ENCODE measurements around the gene NPC2.

The NPC2 gene

DNA sequence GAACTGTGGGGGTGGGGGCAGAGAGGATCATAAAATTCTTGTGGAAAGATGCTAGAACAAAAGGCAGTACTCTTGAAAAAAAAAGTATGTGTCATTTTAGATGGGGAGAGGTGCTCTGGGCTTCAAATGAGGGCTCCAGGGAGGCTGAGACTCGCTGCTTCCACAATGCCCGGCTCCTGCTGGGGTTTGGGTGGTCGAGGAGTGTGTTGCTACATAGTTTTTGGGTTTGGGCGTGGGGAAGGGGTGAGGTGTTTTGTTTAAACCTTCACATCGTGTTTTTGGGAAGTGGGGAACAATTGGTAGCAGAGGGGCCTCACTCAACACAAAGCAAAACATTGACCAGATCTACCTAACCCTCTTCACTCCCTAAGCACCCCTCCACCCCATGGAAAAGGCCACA lies 8.6 kb upstream of the NPC2 start:
- DNase-seq, result no peak

DNA sequence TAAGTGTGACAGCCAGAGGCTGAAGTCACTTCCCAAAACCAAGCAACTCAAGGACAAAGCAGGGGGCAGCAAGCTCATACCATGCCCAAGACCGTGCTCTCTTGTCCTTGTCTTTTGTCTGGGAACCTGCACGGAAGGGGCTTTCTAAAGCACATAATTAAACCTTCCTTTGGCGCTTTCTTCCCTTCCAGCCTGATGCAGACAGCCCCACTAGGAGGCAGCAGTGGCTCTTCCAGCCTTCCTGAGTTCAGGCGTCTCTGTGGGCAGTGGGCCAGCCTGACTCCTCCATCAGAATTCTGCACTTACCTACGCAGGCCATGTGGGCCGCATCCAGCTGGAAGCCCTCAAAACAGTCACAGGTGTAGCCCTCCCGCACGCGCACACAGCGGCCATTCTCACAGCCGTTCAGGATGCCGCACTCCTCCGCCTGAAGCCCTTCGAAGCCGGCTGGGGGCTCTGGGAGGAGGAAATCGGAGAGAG lies 8.1 kb upstream of the NPC2 start:
- peak; percentile 89 for DNase-seq

DNA sequence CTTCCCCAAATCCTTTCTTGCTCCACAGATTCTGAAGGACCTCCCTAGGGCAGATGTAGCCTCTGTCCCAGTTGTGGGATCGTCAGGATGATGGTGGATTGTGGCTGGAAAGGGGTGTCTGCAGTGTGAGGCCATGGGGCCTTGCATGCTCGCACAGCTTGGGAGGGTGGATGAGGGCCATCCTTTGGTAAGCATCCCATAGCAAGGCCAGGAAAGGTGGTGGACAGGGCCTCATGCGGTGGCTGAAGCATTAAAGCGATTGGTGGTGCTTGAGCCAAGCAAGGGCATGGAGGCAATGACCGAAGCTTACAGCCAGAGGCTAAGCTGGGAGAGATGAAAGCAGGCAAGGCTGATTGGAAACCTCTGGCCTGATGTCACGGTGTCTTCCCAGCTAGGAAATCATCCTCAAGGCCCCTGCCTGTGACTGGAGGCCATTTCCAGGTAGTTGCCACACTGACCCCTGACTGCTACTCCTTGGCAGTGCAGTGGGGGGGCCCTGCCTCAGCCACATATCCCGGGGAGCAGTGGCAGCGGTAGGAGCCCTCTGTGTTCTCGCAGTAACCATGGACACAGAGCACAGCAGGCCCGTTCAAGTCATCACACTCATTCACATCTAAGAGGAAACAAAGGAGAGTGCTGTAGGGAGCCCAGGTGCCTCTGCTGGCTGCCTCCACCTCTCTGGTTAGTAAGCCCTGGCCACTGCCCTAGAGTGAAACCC lies 7.5 kb upstream of the NPC2 start:
- peak; percentile 40 for DNase-seq

DNA sequence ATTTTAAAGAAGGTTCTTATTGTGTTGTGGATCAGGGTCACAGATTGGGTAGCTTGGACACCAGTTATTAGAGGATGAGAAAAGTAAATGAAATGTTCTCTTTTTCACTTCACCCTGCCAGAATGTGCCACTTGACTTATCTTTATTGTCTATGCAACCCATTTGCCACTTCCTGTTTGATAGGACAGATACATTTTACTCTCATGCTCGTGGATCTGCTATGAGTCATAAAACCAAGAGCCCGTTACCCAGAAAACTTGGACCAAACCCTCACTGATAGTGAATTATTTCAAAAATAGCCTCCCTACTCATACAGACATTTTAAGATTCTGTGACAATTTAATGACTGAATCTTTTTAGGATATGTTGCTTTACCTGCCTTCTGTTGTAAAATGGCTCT lies 2.3 kb upstream of the NPC2 start:
- DNase-seq, result no peak

DNA sequence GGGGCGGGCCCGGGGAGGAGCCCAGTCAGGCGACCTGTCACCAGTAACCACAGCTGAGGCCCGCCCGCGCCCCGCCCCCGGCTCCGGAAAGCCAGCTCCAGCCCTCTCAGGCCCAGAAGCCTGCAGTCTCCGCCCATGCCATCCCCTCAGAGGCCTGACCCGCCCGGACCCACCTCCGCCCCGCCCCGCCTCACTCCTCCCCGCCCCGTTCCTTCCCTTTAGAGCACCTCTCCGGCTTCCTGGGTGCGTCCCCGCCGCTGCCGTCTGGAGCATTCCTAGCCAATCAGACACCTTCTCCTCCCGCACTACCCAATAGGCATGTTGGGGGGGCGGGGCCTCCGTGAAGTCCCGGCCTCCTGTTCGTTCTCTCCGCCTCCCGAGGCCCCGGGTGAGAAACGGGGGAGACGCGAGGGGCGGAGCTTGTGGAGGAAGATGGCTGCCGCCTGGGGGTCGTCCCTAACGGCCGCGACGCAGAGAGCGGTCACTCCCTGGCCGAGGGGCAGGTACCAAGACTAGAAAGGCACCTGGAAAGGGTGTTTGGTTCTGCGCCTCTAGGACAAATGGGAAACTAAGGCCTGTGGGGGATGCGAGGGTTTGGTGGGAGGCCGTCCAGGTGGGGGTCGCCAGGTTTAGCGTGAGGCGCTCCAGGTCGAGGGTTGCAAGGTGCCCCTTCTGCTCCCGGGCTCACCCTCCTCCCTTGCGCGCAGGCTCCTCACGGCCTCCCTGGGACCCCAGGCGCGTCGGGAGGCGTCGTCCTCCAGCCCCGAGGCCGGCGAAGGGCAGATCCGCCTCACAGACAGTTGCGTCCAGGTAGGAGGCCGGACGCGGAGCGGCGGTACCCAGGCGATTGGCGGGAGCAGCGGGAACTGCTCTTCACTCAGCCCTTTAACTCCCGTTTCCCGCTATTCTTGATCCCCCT lies 497 bp upstream of the NPC2 start, which contains the start of gene ISCA2:
Gene ISCA2, plus strand, starts transcription at position 423 of the 919 bp plus-strand sequence. Its CDS starts 10 bp downstream, at position 433.
- DNase-seq, result peak; percentile 98

DNA sequence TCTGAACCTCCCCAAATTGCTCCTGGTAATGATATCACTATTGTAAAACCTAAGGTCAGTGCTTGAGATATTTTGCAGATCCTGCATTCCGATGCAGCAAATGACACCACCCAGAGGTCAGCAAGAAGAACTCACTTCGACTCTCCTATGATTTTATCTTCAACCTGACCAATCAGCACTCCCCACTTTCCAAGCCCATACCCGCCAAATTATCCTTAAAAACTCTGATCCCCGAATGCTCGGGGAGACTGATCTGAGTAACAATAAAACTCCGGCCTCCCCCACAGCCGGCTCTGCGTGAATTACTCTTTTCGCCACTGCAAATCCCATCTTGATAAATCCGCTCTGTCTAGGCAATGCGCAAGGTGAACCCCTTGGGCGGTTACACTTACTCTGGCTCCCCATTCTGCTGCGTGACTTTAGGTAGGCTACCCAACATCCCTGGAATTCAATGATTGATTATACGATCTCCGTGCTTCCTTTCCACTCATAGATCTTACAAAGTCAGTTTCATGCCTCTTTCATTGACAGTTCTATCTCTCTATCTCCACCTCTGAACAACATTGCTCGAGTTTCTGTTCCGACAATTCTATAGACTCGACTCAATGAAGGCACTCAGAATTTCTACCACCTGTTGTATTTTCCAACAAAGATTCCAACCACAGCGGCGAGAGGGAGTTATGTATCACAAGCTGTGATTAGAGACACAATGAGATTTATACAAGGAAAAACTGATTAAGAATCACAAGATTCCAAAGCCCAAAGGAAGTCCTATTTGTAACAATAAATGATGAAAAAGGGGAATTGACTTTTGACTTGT lies 939 bp downstream of the NPC2 start:
- no peak for DNase-seq

DNA sequence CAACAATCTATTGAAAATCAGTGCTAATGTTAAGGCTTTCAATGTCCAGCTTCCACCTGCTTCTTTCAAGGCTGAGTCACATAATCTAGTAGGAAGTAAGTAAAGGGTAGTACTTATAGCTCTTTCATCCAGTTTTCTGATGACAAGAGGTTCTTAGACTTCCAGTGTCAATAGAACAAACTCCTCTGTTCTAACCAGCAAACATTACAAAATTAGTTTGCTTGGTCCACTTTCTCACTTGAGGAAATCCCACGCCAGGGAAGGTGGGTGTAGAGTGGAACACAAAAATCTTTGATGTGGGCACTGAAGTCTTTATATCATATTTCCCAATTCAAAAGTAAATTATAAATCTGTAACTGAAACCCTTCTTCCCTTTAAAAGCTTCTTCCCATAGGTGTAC lies 2.6 kb downstream of the NPC2 start:
- DNase-seq, result no peak

DNA sequence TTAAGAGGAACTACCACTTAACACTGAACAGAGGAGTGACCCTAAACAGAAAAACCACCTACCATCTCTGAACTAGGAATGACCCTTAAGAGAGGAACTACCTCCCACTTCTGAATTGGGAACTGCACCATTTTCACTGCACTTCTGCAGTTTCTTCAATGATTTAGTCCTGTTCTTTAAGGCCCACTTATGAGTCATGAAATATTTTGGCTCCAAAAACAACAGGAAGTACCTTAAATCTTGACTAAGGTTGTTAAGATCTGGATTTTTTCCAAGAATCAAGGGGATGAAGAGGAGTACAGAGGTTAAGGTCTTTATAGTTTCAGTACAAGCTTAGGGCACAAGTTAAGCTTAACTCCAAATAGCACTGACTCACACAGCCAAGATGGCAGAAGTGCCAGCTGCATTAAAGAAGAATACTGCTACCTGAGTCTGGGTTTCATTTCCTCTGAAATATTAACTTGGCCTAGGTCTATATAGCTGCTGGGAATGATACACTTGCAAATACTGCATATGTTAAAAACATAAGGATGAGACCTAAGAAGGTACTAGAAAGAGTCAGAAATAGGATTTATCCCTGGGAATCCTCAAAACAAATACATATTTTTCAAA lies 4.2 kb downstream of the NPC2 start:
- no peak for DNase-seq

DNA sequence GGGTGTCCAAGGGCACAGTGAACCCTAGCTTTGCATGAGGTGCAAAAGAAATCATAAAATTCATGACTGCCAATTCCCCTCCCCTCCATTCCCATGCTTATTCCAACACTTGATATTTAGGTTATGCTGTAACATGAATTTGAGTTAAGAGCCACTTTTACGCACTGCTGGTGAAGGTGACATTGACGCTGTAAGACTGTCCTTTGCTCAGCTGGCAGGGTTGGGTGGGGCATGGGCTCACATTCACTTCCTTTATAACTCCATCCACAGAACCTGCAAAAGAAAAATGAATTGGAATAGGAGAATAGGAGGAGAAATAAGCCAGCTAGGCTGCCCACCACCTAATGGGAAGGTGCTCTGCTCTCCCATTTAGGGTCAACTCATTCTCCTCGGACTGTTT lies 6.9 kb downstream of the NPC2 start:
- no peak for DNase-seq

DNA sequence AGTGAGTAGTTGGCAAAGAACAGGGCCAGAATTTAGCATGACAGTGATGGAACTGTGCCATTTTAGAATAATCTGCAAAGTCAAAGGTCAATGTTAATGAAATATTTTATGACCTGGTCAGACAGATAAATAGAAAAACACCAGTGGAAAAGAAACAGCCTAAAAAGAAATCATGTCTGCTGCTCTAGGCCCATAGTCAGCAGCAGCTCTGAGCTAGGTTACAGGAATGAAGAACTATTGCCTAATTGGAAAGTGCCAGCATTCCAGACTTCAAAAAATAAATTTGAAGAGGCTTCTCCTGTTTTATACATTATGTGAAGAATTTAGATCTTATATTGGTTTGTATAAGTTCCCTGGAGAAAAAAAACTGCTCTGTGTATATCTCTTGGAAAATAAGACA lies 9.8 kb downstream of the NPC2 start:
- no peak for DNase-seq

DNA sequence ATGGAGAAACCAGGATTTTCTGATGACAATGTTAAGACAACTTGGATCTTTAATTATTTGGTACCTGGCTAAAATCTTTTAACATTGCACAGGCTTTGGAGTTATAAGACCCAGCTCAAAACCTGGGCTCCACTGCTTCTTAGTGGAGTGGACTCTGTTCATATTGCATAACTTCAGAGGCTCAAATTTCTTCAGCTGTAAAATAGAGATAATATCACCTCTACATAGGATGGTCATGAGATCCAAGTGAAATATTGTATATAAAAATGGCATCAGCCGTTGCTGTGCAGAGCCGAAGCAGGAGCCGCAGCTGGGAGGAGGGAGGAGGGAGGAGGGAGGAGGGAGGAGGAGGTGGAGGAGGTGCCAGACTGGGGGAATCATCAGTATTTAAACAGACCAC lies 10.5 kb downstream of the NPC2 start:
- no peak for DNase-seq

DNA sequence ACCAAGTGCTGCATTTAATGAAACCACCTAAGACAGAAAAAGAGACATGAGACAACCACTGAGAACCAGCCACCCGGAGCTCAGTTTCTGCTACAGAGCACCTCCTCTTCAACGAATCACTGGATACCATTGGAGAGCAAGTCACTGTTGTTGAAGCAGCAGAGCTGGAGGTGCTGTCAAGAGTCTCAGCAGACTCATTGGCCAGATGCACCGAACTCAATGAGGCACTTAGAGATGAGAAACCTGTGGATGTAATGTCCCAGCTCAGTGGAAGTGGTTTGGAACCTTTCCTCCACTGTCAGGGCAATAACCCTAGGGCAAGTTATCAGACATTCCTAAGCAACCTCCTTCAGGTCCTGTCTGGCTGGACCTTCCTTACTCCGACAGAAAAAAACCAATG lies 13.1 kb downstream of the NPC2 start:
- DNase-seq, result no peak

DNA sequence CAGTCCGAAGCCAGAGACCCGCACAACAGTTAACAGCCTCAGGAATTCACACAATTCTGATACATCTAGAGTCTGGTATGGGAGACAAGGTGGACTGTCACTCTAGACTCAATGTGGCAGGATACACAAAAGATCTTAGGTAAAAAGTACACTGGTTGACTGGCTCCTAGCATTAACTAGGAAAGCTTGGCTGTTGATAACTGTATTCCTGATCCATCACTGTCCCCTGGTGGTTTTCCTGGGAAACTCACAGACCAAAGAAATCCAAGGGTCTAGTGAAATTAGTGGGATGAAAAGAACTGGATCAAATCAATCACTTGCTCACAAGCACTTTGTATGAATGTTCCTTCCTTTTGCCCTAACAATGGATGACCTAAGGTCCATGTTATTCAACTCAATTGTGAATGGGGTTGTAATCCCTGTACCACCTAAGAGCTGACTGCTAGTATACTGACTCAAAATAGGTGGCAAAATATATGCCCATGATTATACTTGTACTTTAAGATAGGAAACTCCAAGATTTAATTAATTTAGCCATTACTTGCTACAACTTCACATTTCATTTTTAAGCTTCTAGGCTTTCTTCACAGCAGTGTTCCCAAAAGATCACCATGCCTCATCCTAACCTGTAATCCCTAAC lies 14.0 kb downstream of the NPC2 start:
- peak; percentile 42 for DNase-seq

DNA sequence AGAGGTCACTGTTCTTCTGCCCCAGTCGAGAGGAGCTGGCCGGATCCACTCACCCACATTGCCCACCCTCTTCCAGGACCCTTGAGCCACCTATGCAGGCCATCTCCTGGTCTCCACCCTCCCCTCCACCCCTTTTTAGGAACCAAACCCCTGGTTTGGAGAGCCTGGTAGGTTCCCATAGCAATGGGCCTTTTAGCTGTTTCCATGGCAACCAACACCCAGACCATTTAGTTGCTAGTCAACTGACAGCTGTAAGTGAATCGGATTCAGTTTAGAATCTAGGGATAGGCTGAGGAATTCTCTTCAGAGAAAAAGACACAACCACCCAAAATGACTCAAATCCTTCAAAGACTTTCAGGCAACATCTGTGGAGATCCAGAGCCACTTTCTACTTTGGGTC lies 16.5 kb downstream of the NPC2 start:
- peak; percentile 24 for DNase-seq

DNA sequence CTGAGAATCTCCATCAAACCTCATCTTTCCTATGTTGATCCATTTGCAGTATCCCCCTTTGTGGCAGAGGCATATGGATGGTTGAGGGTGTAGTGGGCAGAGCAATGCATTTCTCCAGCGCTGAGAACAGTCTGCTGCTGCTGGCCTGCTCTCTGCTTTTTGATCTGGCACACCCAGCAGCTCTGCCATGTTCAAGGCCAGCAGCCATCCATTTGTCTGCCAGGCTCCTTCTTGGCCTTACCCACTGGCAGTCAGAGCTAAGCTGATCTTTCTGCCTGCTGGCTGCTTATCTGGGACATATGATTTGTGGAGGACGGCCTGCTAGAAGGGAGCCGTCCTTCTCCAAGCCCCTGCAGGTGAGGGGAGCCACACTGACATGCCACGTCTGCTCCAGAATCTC lies 17.0 kb downstream of the NPC2 start:
- DNase-seq, result no peak

DNA sequence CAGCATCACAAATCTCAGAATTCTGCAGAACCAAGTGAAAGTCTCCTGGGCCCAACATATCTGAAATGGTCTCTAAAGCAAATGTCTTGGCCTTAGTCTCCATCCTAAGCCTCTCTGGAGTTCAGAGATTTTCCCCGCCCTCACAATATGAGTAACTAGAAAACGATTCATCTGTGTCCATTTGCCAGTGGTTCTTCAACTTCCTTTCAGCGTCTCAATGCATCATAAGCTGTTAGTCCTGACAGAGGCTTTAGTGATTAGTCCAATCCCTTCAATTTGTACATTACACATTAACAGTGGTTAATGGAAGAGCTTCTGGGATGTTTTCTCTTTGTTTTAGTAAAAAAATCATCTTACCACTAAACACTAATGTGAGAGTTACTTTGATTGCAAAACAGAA lies 17.4 kb downstream of the NPC2 start:
- no peak for DNase-seq

DNA sequence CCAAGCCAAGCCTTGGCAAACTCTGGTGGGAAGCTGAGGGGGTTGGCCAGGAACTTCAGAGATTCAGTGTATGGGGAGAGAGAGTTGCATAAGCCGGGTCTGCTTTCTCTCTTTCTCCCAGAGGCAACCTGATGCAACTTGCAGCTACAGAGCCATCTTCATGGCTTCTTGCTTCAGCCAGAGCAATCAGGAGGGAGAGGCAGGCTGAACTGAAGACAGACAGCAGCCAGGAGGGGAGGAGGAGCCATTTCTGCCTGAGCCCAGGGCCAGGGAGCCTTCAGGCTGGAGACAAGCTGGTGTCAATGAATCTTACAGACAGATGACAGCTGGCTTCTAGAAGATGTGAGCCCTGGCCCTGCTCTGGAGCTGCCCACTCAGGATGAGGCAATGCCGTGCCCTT lies 18.7 kb downstream of the NPC2 start:
- DNase-seq, result no peak

DNA sequence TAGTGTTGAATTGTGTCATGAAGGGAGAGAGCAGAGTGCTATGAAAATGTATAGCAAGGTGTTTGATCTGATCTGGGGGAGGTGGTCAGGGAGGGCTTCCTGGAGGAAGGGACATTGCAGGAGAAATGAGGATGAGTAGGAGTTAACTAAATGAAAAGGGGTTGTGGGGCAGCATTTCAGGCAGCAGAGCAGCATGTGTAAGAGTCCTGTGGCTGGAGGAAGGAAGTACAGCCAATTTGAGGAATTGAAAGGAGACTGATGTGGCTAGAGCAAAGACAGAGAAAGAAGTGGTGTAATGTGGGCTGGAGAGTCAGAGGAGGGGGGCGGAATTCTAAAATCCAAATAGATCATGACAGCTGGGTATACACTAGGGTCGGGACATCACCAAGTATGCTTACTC lies 20.5 kb downstream of the NPC2 start:
- DNase-seq, result no peak

DNA sequence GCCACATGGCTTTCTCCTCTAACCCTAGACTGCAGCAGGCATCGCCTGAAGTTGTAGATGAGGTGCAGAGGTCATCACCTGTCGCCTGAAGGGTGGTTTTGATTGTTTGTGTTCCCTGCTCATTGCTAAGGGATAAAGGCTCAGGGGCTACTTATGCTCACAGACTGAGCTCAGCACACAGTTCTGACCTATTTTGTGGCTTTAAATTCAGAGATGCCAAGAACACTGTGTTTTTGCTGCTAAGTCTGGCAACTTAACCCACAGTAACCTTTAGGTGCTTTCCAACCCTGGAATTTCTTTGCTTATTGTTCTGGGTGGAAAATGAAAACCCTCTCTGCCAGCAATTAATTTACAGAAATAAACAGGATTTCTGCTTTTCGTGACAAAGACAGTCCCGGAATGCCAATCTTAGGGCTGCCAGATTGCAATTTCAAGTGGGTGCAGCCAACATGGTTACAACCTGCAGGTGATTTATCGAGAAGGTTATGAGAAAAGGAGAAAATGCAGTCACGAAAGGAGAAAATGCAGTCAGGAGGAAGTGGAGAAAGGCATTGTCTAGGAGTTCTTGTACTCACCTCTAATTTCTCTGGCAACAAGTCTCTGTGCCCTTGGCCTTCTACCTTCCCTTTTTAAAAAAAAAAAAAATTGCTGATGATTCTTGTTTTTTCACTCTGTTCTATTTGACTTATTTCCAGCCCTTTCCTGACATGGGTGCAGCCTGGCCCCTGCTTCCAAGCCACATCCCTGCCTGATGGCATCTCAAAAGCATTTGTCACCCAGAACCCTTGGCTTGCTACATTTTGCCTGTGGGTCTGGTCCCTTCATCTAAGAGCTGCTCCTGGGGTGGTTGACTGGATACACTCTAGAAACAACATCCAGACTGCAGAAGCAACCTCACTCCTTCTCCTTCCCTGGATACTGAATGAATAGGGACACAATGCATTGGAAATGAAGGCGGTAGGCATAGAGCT lies 23.3 kb downstream of the NPC2 start:
- DNase-seq, result no peak

DNA sequence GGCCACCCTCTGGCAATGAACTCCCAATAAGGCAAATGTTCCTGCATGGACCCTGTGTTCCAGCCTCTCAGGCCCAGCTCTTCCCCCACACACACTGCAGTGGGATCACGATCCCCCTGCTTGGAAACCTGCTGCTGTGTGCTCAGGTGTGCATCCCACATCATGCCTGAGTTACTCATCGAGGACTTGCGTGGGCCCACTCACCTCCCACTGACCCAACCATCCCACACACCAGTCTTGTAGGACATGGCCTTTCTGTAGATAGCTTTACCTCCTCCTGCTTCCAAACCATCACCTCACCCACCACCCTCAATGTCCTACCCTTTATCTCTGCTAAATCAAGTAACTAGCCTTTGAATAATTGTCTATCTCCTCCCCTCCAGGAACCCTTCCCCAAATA lies 24.6 kb downstream of the NPC2 start:
- DNase-seq, result no peak

DNA sequence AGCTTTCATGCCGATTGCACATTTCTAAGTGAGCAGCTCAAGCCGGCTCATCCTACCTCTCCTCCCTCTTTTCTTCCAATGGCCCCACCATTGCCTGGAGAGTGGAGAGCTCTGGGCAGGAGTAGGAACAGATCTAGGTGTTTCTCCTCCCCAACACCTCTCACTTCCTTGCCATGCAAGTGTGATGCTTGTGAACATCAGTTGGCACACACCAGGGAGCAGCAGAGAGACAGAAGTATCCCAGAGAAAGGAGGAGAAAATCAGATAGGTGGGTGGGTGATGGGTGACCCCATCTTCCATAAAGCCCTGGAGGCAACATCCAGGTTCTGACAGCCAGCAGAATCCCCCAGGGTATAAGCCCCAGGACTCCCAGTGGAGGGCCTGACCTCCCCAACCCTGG lies 27.8 kb downstream of the NPC2 start:
- no peak for DNase-seq
